HepG2 (cell line): ENCODE data around the gene RSPRY1. TPM values are rescaled to one million over a fixed set of nuclear protein-coding genes. Genes with fewer than 3 reads are reported as not detected.

Experiments
- ATAC-seq: fragments of 200-7000 bp; cut with Tn5 transposase; 3 replicates; pipeline ENCODE4 v1.9.1; 2020; ENCODE audit warnings: mild to moderate bottlenecking, moderate library complexity
- BruUV-seq: library from RNA; stranded (reverse); fragments of 400-500 nt; replicated peaks from 2 replicates; lab custom pipeline; 2021; lab: Mats Ljungman, UMichigan
- CTCF ChIA-PET: fragments of 300-600 bp; formaldehyde crosslinking; extraction: SDS; loops from one replicate; lab custom pipeline; 2021; ENCODE audit warnings: low total read pairs, inconsistent platforms, low intra/inter-chr PET ratio; lab: Yijun Ruan, JAX
- POLR2A ChIA-PET: fragments of 350-600 bp; sonication (Branson Sonifier 250); formaldehyde crosslinking; loops from one replicate; lab custom pipeline; 2020; ENCODE audit warnings: antibody characterized with exemption, inconsistent platforms; lab: Yijun Ruan, JAX
- DNase-seq: peaks from one replicate; pipeline ENCODE4 v3.0.0-alpha.2; 2015; ENCODE audit warnings: low spot score
- FAIRE-seq: peaks from 3 replicates; lab custom pipeline; 2011; peaks lifted over from hg19 to GRCh38; lab: Jason Lieb, UNC
- H2AFZ ChIP-seq: one replicate; pipeline ENCODE4 v1.6.1; 2011; ENCODE audit warnings: low read length, inconsistent platforms
- H3K27ac ChIP-seq: fragments of 300-600 bp; 3 replicates; pipeline ENCODE4 v1.8.0; 2011; ENCODE audit warnings: mixed run types, mild to moderate bottlenecking, mixed read lengths, low read length, inconsistent platforms; ENCODE audit not compliant: insufficient read depth; ENCODE audit errors: extremely low read length
- H3K27me3 ChIP-seq, 2 experiments: fragments of 200-600 bp in 1 of 2; 2 replicates in 1 of 2; 3 replicates in 1 of 2; pipeline versions ENCODE4 v1.6.0 to v1.8.0; 2011; ENCODE audit warnings: low read length in 2 of 2, mild to moderate bottlenecking in 2 of 2, moderate library complexity in 2 of 2, inconsistent platforms in 1 of 2; ENCODE audit not compliant: insufficient read depth in 2 of 2, control insufficient read depth in 1 of 2
- H3K36me3 ChIP-seq, 2 experiments: fragments of 200-600 bp in 1 of 2; replicated peaks in 1 of 2; 2 replicates in 1 of 2; 3 replicates in 1 of 2; pipeline versions ENCODE4 v1.5.1 to v1.8.0; 2011; ENCODE audit warnings: low read length in 2 of 2, inconsistent platforms in 1 of 2; ENCODE audit not compliant: insufficient read depth in 2 of 2, control insufficient read depth in 1 of 2
- H3K4me1 ChIP-seq: 2 replicates; pipeline ENCODE4 v1.5.1; 2012; ENCODE audit warnings: low read length, inconsistent platforms; ENCODE audit not compliant: insufficient read depth
- H3K4me2 ChIP-seq: 2 replicates; pipeline ENCODE4 v1.6.0; 2011; ENCODE audit warnings: low read depth, low read length, inconsistent platforms
- H3K4me3 ChIP-seq, 3 experiments: fragments of 200-600 bp in 1 of 3; sonication (generic), shearing (Covaris generic) in 1 of 3; replicated peaks in 1 of 3; 2 replicates each; pipeline ENCODE4 v1.5.1; 2011 to 2016; ENCODE audit warnings: low read length in 3 of 3, inconsistent platforms in 2 of 3, low read depth in 2 of 3, mild to moderate bottlenecking in 2 of 3, control low read depth in 1 of 3, mixed read lengths in 1 of 3; ENCODE audit not compliant: insufficient read depth in 1 of 3
- H3K79me2 ChIP-seq: one replicate; pipeline ENCODE4 v1.6.1; 2011; ENCODE audit warnings: low read length, inconsistent platforms; ENCODE audit not compliant: insufficient read depth
- H3K9ac ChIP-seq: 2 replicates; pipeline ENCODE4 v1.6.0; 2011; ENCODE audit warnings: mild to moderate bottlenecking, low read depth, low read length, inconsistent platforms; ENCODE audit not compliant: insufficient read depth
- H3K9me3 ChIP-seq: 2 replicates; pipeline ENCODE4 v1.5.1; 2012; ENCODE audit warnings: mild to moderate bottlenecking, low read length
- H4K20me1 ChIP-seq: 2 replicates; pipeline ENCODE4 v1.6.0; 2011; ENCODE audit warnings: inconsistent platforms, mild to moderate bottlenecking, low read length, moderate library complexity; ENCODE audit not compliant: insufficient read depth
- CREB1 ChIP-seq, 2 experiments: fragments of 450-650 bp in 1 of 2; IDR thresholded peaks; 2 replicates each; pipeline ENCODE4 v1.6.1; 2016 to 2017; ENCODE audit warnings: control low read depth in 1 of 2, mild to moderate bottlenecking in 1 of 2, missing compliant biosample characterization in 1 of 2, missing genetic modification characterization in 1 of 2
- NFKB2 ChIP-seq: sonication (generic); formaldehyde crosslinking; IDR thresholded peaks from 2 replicates; pipeline ENCODE4 v1.4.0; 2020; ENCODE audit warnings: missing genetic modification reagents, borderline replicate concordance
- PHB2 ChIP-seq: fragments of 450-650 bp; IDR thresholded peaks from 2 replicates; pipeline ENCODE4 v1.6.1; 2018; ENCODE audit not compliant: partially characterized antibody
- SIX4 ChIP-seq: sonication (generic); formaldehyde crosslinking; IDR thresholded peaks from 2 replicates; pipeline ENCODE4 v1.4.0; 2020; ENCODE audit warnings: missing genetic modification reagents
- SMC3 ChIP-seq: IDR thresholded peaks from 2 replicates; pipeline ENCODE4 v1.6.1; 2011; ENCODE audit warnings: low read length, improper control_type of control experiment
- SPEN ChIP-seq: sonication (generic); formaldehyde crosslinking; IDR thresholded peaks from 2 replicates; pipeline ENCODE4 v1.5.1; 2020; ENCODE audit warnings: low read depth, mild to moderate bottlenecking, missing genetic modification reagents
- ZNF251 ChIP-seq: sonication (generic); formaldehyde crosslinking; IDR thresholded peaks from 2 replicates; pipeline ENCODE4 v1.9.0; 2021; ENCODE audit warnings: mild to moderate bottlenecking, missing genetic modification reagents
- ZNF569 ChIP-seq: sonication (generic); formaldehyde crosslinking; IDR thresholded peaks from 2 replicates; pipeline ENCODE4 v1.5.0; 2020; ENCODE audit warnings: mild to moderate bottlenecking, missing genetic modification reagents, moderate library complexity, borderline replicate concordance
- ZNF577 ChIP-seq: sonication (generic); formaldehyde crosslinking; IDR thresholded peaks from 2 replicates; pipeline ENCODE4 v1.4.0; 2020; ENCODE audit warnings: mild to moderate bottlenecking, low read depth, missing genetic modification reagents, borderline replicate concordance
- ZNF703 ChIP-seq: sonication (generic); formaldehyde crosslinking; IDR thresholded peaks from 2 replicates; pipeline ENCODE4 v1.5.1; 2020; ENCODE audit warnings: missing genetic modification reagents, mild to moderate bottlenecking, moderate library complexity, borderline replicate concordance
- ZNF75D ChIP-seq: sonication (generic); formaldehyde crosslinking; IDR thresholded peaks from 2 replicates; pipeline ENCODE4 v1.8.1; 2023; ENCODE audit warnings: missing genetic modification reagents, mild to moderate bottlenecking, borderline replicate concordance
- WGBS: methylation state at CpG from one replicate; pipeline ENCODE4 v1.1.6; 2017; ENCODE audit warnings: low lambda C conversion rate; 5-methylcytosine and 5-hydroxymethylcytosine counted together
- in situ Hi-C: cut with HindIII; loops from 2 replicates; pipeline ENCODE4 v1.10.0; 2017; ENCODE audit warnings: low pct_unique_long_range_greater_than_20kb; ENCODE audit not compliant: extremely low pct_ligation_motif_present
- intact Hi-C: fragments of 100-400 bp; cut with micrococcal nuclease; formaldehyde crosslinking; loops from one replicate; pipeline ENCODE4 v1.10.0; 2022; ENCODE audit not compliant: unreplicated experiment
- polyA plus RNA-seq, 8 experiments: library from polyadenylated mRNA; depleted of rRNA in 3 of 8; stranded (reverse) in 7 of 8; unstranded in 1 of 8; fragments of >200 nt; fragmentation: Illumina TruSeq in 4 of 8; extraction: Trizol in 4 of 8; gene quantifications; 2 replicates each; pipeline versions ENCODE4 v1.2.1 to v1.2.3, GENCODE V29; 2011 to 2016; ENCODE audit warnings: low read depth in 4 of 8, missing spikeins in 1 of 8, mixed read lengths in 1 of 8; ENCODE audit not compliant: insufficient read depth in 1 of 8
- total RNA-seq, 5 experiments: library from RNA; depleted of rRNA; stranded (reverse); fragments of >200 nt; fragmentation: Illumina TruSeq; extraction: Trizol; gene quantifications; 2 replicates each; pipeline ENCODE4 v1.2.3, GENCODE V29; 2016; ENCODE audit warnings: low read depth in 1 of 5
- TF ChIP-seq, protein P1 (sequence below): sonication (generic); formaldehyde crosslinking; IDR thresholded peaks from 2 replicates; pipeline ENCODE4 v1.4.0; 2020; ENCODE audit warnings: mild to moderate bottlenecking, missing genetic modification reagents
- TF ChIP-seq, protein P2 (sequence below): IDR thresholded peaks from 2 replicates; pipeline ENCODE4 v1.6.1; 2016; ENCODE audit warnings: low read depth, control low read depth
- TF ChIP-seq, protein P3 (sequence below): sonication (generic); formaldehyde crosslinking; IDR thresholded peaks from 2 replicates; pipeline ENCODE4 v1.4.0; 2020; ENCODE audit warnings: mild to moderate bottlenecking, missing genetic modification reagents
- TF ChIP-seq, protein P4 (sequence below): sonication (generic); formaldehyde crosslinking; IDR thresholded peaks from 2 replicates; pipeline ENCODE4 v1.8.0; 2022; ENCODE audit warnings: low read depth, missing genetic modification reagents

Gene RSPRY1
- total and polyA plus RNA-seq, 2 of the 13 experiments (the other 11 are each of a cell fraction or from before 2014, with no cell fraction given) = 53.4 to 61.0 TPM

DNA sequence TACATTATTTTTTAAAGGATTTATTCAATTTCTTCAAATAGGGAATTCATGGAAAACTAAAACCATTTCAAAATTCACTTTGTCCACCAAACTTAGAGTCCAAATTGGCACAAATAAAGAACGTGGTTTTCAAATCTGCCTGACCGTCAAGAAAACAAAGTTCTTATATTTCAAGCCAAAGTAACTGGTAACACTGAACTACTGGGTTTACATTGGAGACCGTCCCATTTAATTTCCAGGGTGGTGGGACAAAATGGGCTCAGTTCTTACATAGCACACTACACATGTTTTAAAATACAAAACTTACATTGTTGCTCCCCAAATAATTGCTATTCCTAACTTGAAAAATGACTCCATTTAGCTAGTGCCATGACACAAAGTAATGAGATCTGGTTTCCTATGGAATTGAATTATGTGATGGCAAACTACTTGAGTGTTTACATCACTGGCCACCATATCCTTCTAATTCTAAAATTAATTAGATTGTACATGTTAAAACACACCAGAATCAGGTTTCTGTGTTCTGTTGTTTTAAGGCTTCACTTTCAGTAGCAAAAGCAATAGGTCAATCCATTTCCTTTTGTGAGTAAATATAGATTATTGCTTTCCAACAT lies 6.8 kb upstream of the RSPRY1 start:
- no peaks in the 10 kb centered on the region for H4K20me1 ChIP-seq
- H3K36me3 ChIP-seq = no peaks in the 10 kb centered on the region; a peak in 1 of 5 replicates
- H2AFZ ChIP-seq = no peak overlapping the region
- H3K4me2 ChIP-seq = no peak overlapping the region
- H3K9ac ChIP-seq = no peak overlapping the region
- DNase-seq = no peak
- no TSS peak for BruUV-seq
- WGBS = 92% methylated on average over 3 of the region's 3 CpGs
- FAIRE-seq = no peak
- no peak overlapping the region for H3K4me3 ChIP-seq
- H3K27me3 ChIP-seq = no peaks in the 10 kb centered on the region
- no peak for ATAC-seq
- no peak overlapping the region for H3K27ac ChIP-seq
- H3K79me2 ChIP-seq = peaks cover 26% of the 10 kb centered on the region
- no peaks in the 10 kb centered on the region for H3K9me3 ChIP-seq
- intact Hi-C loops (no loop called here), in situ Hi-C loops (no loop called here)
- ChIA-PET POLR2A (interaction anchor here (1.2 kb wide), 2 partner anchors 8 to 27 kb away, joined by 3 read pairs; no protein-coding TSS in a partner anchor), CTCF (no interaction called here)
- peaks cover 30% of the 10 kb centered on the region for H3K4me1 ChIP-seq
- no peak for TF ChIP-seq SIX4
- no peak for TF ChIP-seq ZNF75D (CRISPR knock-in tag)
- TF ChIP-seq NFKB2 (CRISPR knock-in tag) = no peak
- TF ChIP-seq, protein P1, sequence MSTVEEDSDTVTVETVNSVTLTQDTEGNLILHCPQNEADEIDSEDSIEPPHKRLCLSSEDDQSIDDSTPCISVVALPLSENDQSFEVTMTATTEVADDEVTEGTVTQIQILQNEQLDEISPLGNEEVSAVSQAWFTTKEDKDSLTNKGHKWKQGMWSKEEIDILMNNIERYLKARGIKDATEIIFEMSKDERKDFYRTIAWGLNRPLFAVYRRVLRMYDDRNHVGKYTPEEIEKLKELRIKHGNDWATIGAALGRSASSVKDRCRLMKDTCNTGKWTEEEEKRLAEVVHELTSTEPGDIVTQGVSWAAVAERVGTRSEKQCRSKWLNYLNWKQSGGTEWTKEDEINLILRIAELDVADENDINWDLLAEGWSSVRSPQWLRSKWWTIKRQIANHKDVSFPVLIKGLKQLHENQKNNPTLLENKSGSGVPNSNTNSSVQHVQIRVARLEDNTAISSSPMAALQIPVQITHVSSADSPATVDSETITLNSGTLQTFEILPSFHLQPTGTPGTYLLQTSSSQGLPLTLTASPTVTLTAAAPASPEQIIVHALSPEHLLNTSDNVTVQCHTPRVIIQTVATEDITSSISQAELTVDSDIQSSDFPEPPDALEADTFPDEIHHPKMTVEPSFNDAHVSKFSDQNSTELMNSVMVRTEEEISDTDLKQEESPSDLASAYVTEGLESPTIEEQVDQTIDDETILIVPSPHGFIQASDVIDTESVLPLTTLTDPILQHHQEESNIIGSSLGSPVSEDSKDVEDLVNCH (CRISPR knock-in tag) = no peak
- TF ChIP-seq, protein P2, sequence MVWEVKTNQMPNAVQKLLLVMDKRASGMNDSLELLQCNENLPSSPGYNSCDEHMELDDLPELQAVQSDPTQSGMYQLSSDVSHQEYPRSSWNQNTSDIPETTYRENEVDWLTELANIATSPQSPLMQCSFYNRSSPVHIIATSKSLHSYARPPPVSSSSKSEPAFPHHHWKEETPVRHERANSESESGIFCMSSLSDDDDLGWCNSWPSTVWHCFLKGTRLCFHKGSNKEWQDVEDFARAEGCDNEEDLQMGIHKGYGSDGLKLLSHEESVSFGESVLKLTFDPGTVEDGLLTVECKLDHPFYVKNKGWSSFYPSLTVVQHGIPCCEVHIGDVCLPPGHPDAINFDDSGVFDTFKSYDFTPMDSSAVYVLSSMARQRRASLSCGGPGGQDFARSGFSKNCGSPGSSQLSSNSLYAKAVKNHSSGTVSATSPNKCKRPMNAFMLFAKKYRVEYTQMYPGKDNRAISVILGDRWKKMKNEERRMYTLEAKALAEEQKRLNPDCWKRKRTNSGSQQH (CRISPR knock-in tag) = no peak
- TF ChIP-seq, protein P3, sequence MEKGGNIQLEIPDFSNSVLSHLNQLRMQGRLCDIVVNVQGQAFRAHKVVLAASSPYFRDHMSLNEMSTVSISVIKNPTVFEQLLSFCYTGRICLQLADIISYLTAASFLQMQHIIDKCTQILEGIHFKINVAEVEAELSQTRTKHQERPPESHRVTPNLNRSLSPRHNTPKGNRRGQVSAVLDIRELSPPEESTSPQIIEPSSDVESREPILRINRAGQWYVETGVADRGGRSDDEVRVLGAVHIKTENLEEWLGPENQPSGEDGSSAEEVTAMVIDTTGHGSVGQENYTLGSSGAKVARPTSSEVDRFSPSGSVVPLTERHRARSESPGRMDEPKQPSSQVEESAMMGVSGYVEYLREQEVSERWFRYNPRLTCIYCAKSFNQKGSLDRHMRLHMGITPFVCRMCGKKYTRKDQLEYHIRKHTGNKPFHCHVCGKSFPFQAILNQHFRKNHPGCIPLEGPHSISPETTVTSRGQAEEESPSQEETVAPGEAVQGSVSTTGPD = no peak
- no peak for TF ChIP-seq SPEN (CRISPR knock-in tag)
- TF ChIP-seq, protein P4, sequence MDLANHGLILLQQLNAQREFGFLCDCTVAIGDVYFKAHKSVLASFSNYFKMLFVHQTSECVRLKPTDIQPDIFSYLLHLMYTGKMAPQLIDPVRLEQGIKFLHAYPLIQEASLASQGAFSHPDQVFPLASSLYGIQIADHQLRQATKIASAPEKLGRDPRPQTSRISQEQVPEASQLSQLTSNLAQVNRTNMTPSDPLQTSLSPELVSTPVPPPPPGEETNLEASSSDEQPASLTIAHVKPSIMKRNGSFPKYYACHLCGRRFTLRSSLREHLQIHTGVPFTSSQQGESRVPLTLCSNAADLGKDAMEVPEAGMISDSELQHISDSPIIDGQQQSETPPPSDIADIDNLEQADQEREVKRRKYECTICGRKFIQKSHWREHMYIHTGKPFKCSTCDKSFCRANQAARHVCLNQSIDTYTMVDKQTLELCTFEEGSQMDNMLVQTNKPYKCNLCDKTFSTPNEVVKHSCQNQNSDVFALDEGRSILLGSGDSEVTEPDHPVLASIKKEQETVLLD (CRISPR knock-in tag) = no peak
- TF ChIP-seq SMC3 = no peak
- no peak for TF ChIP-seq ZNF569 (CRISPR knock-in tag)
- TF ChIP-seq ZNF703 = no peak
- TF ChIP-seq PHB2 = no peak
- TF ChIP-seq CREB1 (IDR thresholded peaks at IDR 0.05) = no peak
- TF ChIP-seq CREB1 (CRISPR knock-in tag; IDR thresholded peaks at IDR 0.05) = no peak
- TF ChIP-seq ZNF577 (CRISPR knock-in tag) = no peak
- TF ChIP-seq ZNF251 (CRISPR knock-in tag) = no peak
